Thyroid gland (tissue), 4 donors: ENCODE data around the gene STYK1. TPM values are rescaled to one million over a fixed set of nuclear protein-coding genes. Genes with fewer than 3 reads are reported as not detected.

ENCODE experiments used
- DNase-seq, 2 donors: peaks; one replicate each; pipeline ENCODE4 v3.0.0-alpha.2; 2019
- H3K27ac ChIP-seq, 3 donors: fragments of 200-600 bp; sonication (generic); 1 replicate in 2 of 3; 2 replicates in 1 of 3; pipeline ENCODE4 v1.5.1; 2016 to 2019; ENCODE audit warnings: mild to moderate bottlenecking in 1 of 3, moderate library complexity in 1 of 3
- H3K27me3 ChIP-seq: fragments of 200-600 bp; sonication (generic); one replicate; pipeline ENCODE4 v1.5.1; 2019
- H3K36me3 ChIP-seq, 2 donors: fragments of 200-600 bp; sonication (generic); one replicate each; pipeline ENCODE4 v1.5.1; 2016 to 2019
- H3K4me1 ChIP-seq, 2 donors: fragments of 200-600 bp; sonication (generic); one replicate each; pipeline ENCODE4 v1.5.1; 2017 to 2019
- H3K4me3 ChIP-seq, 3 donors: fragments of 200-600 bp; sonication (generic); replicated peaks in 1 of 3; 1 replicate in 2 of 3; 2 replicates in 1 of 3; pipeline ENCODE4 v1.5.1; 2016; ENCODE audit warnings: mild to moderate bottlenecking in 1 of 3
- H3K9me3 ChIP-seq: fragments of 200-600 bp; sonication (generic); one replicate; pipeline ENCODE4 v1.5.1; 2017
- CTCF ChIP-seq, 6 experiments: fragments of 200-600 bp in 3 of 6; fragments of 450-650 bp in 3 of 6; sonication (generic) in 3 of 6; IDR thresholded peaks; one replicate each; pipeline ENCODE4 v1.5.1; 2016 to 2019; ENCODE audit warnings: antibody characterized with exemption in 6 of 6, mild to moderate bottlenecking in 2 of 6, inconsistent platforms in 1 of 6, moderate library complexity in 1 of 6
- POLR2A ChIP-seq, 2 donors: fragments of 450-650 bp; IDR thresholded peaks; one replicate each; pipeline ENCODE4 v1.6.1; 2017; ENCODE audit warnings: antibody characterized with exemption in 2 of 2, mild to moderate bottlenecking in 2 of 2, moderate library complexity in 1 of 2
- WGBS, 2 donors: methylation state at CpG; one replicate each; pipeline ENCODE4 v1.1.5; 2017; 5-methylcytosine and 5-hydroxymethylcytosine counted together
- intact Hi-C: fragments of 100-400 bp; cut with DNase I; formaldehyde crosslinking; loops from one replicate; pipeline ENCODE4 v1.15.1; 2023
- total RNA-seq, 4 donors: library from RNA; depleted of rRNA; stranded (reverse); fragments of >200 nt; gene quantifications; one replicate each; pipeline ENCODE4 v1.2.3, GENCODE V29; 2016

STYK1 gene
- total RNA-seq, result under 1 TPM in 1 of 4 donors, not detected in 3; 0.40 TPM

- peak; percentile 22 to 46 for DNase-seq
- H3K36me3 ChIP-seq, result no peaks in the 10 kb centered on the region
- TF ChIP-seq CTCF (IDR thresholded peaks at IDR 0.05) (peak; percentile 16 to 70 (median 48)), POLR2A (IDR thresholded peaks at IDR 0.05) (no peak)
- 3% methylated on average over 30 to 35 of the region's 35 CpGs for WGBS, 2 donors
- H3K27ac ChIP-seq, result no peak within 1 kb of the TSS
- intact Hi-C loops, result no loop called here
- peaks cover 7 to 9% of the 10 kb centered on the region in 2 donors for H3K4me1 ChIP-seq
- no peaks in the 10 kb centered on the region for H3K9me3 ChIP-seq
- H3K4me3 ChIP-seq, result peak within 1 kb of the TSS in 2 of 3 donors; percentile 3 to 35
- no peaks in the 10 kb centered on the region for H3K27me3 ChIP-seq
These were observed at the start of gene STYK1 for GRCh38 chr12:10673659-10674384. Gene STYK1 (minus strand): TSS chr12:10674052. CDS start chr12:10634618, 39,434 bp downstream.

GRCh38 chr12:10722905-10723746, 49.3 kb upstream of the STYK1 start, which contains the start of gene YBX3:
Gene YBX3 (minus strand): TSS chr12:10723323. CDS start chr12:10723111, 212 bp downstream.
- 0% methylated on average over 25 to 56 of the region's 95 CpGs for WGBS, 2 donors
- no peaks in the 10 kb centered on the region for H3K9me3 ChIP-seq
- no peaks in the 10 kb centered on the region for H3K27me3 ChIP-seq
- DNase-seq, result peak; percentile 90 to 91
- peak within 1 kb of the TSS; percentile 78 to 98 (median 96) for H3K27ac ChIP-seq
- H3K36me3 ChIP-seq, result no peaks in the 10 kb centered on the region
- intact Hi-C loops, result no loop called here
- H3K4me1 ChIP-seq, result peaks cover 18 to 33% of the 10 kb centered on the region in 2 donors
- H3K4me3 ChIP-seq, result peak within 1 kb of the TSS; percentile 50 to 94 (median 89)
- TF ChIP-seq POLR2A (IDR thresholded peaks at IDR 0.05) (peak in 1 of 2 donors; percentile 88), CTCF (IDR thresholded peaks at IDR 0.05) (no peak)

GRCh38 chr12:10722502-10722904, 48.7 kb upstream of the STYK1 start:
- DNase-seq, result peak; percentile 47 to 48
- Histone ChIP-seq H3K4me1 (peaks cover 21 to 39% of the 10 kb centered on the region in 2 donors), H3K9me3 (no peaks in the 10 kb centered on the region), H3K27ac (peak overlapping the region; percentile 78 to 98 (median 96)), H3K27me3 (no peaks in the 10 kb centered on the region), H3K36me3 (no peaks in the 10 kb centered on the region), H3K4me3 (peak overlapping the region; percentile 50 to 94 (median 89))
- TF ChIP-seq POLR2A (IDR thresholded peaks at IDR 0.05) (no peak), CTCF (IDR thresholded peaks at IDR 0.05) (peak in 4 of 6 experiments; percentile 10 to 26 (median 16))
- intact Hi-C loops, result no loop called here
- WGBS, 2 donors, result 0 to 1% methylated on average over 17 to 28 of the region's 36 CpGs

- WGBS, 2 donors, result 1% methylated on average over 26 of the region's 26 CpGs
- intact Hi-C loops, result no loop called here
- no peaks in the 10 kb centered on the region for H3K27me3 ChIP-seq
These were observed 48.0 kb upstream of the STYK1 start for GRCh38 chr12:10721651-10722501.

More at GRCh38 chr12:10721651-10722501, 48.0 kb upstream of the STYK1 start:
- Histone ChIP-seq H3K9me3 (no peaks in the 10 kb centered on the region), H3K4me3 (peak overlapping the region; percentile 50 to 94 (median 89)), H3K4me1 (peaks cover 24 to 45% of the 10 kb centered on the region in 2 donors), H3K36me3 (no peaks in the 10 kb centered on the region), H3K27ac (peak overlapping the region; percentile 78 to 98 (median 96))
- TF ChIP-seq POLR2A (IDR thresholded peaks at IDR 0.05), result peak in 1 of 2 donors; percentile 61
- TF ChIP-seq CTCF (IDR thresholded peaks at IDR 0.05), result peak in 1 of 6 experiments; percentile 3
- DNase-seq, result peak; percentile 89 to 93
